ENCODE data around the gene SAMD11. TPM values are rescaled to one million over a fixed set of nuclear protein-coding genes. Genes with fewer than 3 reads are reported as not detected.

SAMD11 gene
- total RNA-seq, 1 experiment from 2014 or later, result 2.3 TPM

DNA sequence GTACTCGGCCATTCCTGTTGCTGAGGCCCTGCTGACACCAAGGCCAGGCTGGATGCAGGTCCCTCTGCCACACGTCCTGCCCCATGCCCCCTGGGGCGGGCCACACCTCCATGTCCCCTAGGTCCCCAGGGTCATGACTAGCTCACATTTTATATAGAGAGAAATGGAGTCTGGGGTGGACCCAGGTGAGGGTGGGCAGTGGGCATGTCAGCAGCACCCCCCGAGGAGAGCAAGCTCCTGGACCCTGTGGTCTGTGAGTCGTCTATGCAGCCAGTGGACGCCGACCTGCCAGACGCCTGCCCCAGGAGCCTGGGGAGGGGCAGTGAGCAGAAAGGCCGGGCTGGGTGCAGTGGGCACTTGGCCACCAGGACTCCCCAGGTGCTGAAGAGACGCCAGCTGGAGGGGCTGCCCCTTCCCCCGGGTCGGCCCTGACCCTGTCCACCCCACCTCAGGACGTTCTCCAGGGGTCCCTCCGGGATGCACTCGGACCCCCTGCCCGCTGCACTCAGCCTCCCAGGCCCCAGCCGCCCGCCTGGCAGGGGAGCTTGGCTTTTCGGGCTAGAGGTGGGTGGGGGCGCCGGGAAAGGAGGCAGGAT is 15.9 kb downstream of the SAMD11 start:
- Mint-ChIP-seq H3K27me3 (ENCODE audit: low read depth) (peaks cover 72% of the 10 kb centered on the region), H3K9me3 (no peaks in the 10 kb centered on the region), H3K27ac (no peak overlapping the region), H3K36me3 (no peaks in the 10 kb centered on the region), H3K4me3 (peak overlapping the region; percentile 33), H3K4me1 (peaks cover 15% of the 10 kb centered on the region)
- ChIA-PET POLR2A (interaction anchor here (1.1 kb wide), 1 partner anchor 34 kb away, joined by 3 read pairs; no protein-coding TSS in a partner anchor), CTCF (interaction anchor here (0.6 to 4.9 kb wide), 12 partner anchors 12 to 339 kb away, joined by 3 to 40 read pairs (median 4); partner anchors contain the start of gene AGRN)
- TF ChIP-seq ZNF671 (CRISPR knock-in tag; IDR thresholded peaks at IDR 0.05) (no peak), NR1H2 (CRISPR knock-in tag; IDR thresholded peaks at IDR 0.05) (no peak), FOXK1 (CRISPR knock-in tag; IDR thresholded peaks at IDR 0.05) (no peak), ZNF423 (CRISPR knock-in tag; IDR thresholded peaks at IDR 0.05) (no peak), ZNF396 (CRISPR knock-in tag; IDR thresholded peaks at IDR 0.05; ENCODE audit: borderline replicate concordance) (no peak), GTF2I (CRISPR knock-in tag; conservative IDR thresholded peaks at IDR 0.05) (no peak), NR3C1 (CRISPR knock-in tag; conservative IDR thresholded peaks at IDR 0.05; ENCODE audit: low read depth) (no peak), MXD4 (CRISPR knock-in tag; IDR thresholded peaks at IDR 0.05; ENCODE audit: borderline replicate concordance) (no peak), KAT7 (CRISPR knock-in tag; IDR thresholded peaks at IDR 0.05; ENCODE audit: borderline replicate concordance) (no peak), FOXJ3 (CRISPR knock-in tag; IDR thresholded peaks at IDR 0.05; ENCODE audit: borderline replicate concordance) (no peak), ATF1 (CRISPR knock-in tag; IDR thresholded peaks at IDR 0.05) (no peak)
- TF ChIP-seq, protein P1, sequence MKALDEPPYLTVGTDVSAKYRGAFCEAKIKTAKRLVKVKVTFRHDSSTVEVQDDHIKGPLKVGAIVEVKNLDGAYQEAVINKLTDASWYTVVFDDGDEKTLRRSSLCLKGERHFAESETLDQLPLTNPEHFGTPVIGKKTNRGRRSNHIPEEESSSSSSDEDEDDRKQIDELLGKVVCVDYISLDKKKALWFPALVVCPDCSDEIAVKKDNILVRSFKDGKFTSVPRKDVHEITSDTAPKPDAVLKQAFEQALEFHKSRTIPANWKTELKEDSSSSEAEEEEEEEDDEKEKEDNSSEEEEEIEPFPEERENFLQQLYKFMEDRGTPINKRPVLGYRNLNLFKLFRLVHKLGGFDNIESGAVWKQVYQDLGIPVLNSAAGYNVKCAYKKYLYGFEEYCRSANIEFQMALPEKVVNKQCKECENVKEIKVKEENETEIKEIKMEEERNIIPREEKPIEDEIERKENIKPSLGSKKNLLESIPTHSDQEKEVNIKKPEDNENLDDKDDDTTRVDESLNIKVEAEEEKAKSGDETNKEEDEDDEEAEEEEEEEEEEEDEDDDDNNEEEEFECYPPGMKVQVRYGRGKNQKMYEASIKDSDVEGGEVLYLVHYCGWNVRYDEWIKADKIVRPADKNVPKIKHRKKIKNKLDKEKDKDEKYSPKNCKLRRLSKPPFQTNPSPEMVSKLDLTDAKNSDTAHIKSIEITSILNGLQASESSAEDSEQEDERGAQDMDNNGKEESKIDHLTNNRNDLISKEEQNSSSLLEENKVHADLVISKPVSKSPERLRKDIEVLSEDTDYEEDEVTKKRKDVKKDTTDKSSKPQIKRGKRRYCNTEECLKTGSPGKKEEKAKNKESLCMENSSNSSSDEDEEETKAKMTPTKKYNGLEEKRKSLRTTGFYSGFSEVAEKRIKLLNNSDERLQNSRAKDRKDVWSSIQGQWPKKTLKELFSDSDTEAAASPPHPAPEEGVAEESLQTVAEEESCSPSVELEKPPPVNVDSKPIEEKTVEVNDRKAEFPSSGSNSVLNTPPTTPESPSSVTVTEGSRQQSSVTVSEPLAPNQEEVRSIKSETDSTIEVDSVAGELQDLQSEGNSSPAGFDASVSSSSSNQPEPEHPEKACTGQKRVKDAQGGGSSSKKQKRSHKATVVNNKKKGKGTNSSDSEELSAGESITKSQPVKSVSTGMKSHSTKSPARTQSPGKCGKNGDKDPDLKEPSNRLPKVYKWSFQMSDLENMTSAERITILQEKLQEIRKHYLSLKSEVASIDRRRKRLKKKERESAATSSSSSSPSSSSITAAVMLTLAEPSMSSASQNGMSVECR (CRISPR knock-in tag; IDR thresholded peaks at IDR 0.05; ENCODE audit: borderline replicate concordance), result no peak
- TF ChIP-seq, protein P2, sequence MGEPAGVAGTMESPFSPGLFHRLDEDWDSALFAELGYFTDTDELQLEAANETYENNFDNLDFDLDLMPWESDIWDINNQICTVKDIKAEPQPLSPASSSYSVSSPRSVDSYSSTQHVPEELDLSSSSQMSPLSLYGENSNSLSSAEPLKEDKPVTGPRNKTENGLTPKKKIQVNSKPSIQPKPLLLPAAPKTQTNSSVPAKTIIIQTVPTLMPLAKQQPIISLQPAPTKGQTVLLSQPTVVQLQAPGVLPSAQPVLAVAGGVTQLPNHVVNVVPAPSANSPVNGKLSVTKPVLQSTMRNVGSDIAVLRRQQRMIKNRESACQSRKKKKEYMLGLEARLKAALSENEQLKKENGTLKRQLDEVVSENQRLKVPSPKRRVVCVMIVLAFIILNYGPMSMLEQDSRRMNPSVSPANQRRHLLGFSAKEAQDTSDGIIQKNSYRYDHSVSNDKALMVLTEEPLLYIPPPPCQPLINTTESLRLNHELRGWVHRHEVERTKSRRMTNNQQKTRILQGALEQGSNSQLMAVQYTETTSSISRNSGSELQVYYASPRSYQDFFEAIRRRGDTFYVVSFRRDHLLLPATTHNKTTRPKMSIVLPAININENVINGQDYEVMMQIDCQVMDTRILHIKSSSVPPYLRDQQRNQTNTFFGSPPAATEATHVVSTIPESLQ (CRISPR knock-in tag; IDR thresholded peaks at IDR 0.05), result no peak
- TF ChIP-seq, protein P3, sequence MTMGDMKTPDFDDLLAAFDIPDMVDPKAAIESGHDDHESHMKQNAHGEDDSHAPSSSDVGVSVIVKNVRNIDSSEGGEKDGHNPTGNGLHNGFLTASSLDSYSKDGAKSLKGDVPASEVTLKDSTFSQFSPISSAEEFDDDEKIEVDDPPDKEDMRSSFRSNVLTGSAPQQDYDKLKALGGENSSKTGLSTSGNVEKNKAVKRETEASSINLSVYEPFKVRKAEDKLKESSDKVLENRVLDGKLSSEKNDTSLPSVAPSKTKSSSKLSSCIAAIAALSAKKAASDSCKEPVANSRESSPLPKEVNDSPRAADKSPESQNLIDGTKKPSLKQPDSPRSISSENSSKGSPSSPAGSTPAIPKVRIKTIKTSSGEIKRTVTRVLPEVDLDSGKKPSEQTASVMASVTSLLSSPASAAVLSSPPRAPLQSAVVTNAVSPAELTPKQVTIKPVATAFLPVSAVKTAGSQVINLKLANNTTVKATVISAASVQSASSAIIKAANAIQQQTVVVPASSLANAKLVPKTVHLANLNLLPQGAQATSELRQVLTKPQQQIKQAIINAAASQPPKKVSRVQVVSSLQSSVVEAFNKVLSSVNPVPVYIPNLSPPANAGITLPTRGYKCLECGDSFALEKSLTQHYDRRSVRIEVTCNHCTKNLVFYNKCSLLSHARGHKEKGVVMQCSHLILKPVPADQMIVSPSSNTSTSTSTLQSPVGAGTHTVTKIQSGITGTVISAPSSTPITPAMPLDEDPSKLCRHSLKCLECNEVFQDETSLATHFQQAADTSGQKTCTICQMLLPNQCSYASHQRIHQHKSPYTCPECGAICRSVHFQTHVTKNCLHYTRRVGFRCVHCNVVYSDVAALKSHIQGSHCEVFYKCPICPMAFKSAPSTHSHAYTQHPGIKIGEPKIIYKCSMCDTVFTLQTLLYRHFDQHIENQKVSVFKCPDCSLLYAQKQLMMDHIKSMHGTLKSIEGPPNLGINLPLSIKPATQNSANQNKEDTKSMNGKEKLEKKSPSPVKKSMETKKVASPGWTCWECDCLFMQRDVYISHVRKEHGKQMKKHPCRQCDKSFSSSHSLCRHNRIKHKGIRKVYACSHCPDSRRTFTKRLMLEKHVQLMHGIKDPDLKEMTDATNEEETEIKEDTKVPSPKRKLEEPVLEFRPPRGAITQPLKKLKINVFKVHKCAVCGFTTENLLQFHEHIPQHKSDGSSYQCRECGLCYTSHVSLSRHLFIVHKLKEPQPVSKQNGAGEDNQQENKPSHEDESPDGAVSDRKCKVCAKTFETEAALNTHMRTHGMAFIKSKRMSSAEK (CRISPR knock-in tag; IDR thresholded peaks at IDR 0.05; ENCODE audit: borderline replicate concordance), result no peak
- TF ChIP-seq, protein P4, sequence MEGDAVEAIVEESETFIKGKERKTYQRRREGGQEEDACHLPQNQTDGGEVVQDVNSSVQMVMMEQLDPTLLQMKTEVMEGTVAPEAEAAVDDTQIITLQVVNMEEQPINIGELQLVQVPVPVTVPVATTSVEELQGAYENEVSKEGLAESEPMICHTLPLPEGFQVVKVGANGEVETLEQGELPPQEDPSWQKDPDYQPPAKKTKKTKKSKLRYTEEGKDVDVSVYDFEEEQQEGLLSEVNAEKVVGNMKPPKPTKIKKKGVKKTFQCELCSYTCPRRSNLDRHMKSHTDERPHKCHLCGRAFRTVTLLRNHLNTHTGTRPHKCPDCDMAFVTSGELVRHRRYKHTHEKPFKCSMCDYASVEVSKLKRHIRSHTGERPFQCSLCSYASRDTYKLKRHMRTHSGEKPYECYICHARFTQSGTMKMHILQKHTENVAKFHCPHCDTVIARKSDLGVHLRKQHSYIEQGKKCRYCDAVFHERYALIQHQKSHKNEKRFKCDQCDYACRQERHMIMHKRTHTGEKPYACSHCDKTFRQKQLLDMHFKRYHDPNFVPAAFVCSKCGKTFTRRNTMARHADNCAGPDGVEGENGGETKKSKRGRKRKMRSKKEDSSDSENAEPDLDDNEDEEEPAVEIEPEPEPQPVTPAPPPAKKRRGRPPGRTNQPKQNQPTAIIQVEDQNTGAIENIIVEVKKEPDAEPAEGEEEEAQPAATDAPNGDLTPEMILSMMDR (IDR thresholded peaks at IDR 0.05), result no peak
- TF ChIP-seq, protein P5, sequence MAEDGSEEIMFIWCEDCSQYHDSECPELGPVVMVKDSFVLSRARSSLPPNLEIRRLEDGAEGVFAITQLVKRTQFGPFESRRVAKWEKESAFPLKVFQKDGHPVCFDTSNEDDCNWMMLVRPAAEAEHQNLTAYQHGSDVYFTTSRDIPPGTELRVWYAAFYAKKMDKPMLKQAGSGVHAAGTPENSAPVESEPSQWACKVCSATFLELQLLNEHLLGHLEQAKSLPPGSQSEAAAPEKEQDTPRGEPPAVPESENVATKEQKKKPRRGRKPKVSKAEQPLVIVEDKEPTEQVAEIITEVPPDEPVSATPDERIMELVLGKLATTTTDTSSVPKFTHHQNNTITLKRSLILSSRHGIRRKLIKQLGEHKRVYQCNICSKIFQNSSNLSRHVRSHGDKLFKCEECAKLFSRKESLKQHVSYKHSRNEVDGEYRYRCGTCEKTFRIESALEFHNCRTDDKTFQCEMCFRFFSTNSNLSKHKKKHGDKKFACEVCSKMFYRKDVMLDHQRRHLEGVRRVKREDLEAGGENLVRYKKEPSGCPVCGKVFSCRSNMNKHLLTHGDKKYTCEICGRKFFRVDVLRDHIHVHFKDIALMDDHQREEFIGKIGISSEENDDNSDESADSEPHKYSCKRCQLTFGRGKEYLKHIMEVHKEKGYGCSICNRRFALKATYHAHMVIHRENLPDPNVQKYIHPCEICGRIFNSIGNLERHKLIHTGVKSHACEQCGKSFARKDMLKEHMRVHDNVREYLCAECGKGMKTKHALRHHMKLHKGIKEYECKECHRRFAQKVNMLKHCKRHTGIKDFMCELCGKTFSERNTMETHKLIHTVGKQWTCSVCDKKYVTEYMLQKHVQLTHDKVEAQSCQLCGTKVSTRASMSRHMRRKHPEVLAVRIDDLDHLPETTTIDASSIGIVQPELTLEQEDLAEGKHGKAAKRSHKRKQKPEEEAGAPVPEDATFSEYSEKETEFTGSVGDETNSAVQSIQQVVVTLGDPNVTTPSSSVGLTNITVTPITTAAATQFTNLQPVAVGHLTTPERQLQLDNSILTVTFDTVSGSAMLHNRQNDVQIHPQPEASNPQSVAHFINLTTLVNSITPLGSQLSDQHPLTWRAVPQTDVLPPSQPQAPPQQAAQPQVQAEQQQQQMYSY (CRISPR knock-in tag; IDR thresholded peaks at IDR 0.05), result no peak
- DNase-seq (ENCODE audit: low spot score) (no peak), ATAC-seq (no peak)
